H1 (cell line): ENCODE data around the gene PI4K2A. TPM values are rescaled to one million over a fixed set of nuclear protein-coding genes. Genes with fewer than 3 reads are reported as not detected.

Source experiments
- CTCF ChIA-PET: fragments of 300-600 bp; sonication (Branson Sonifier 250); formaldehyde crosslinking; loops from one replicate; lab custom pipeline; 2021; ENCODE audit not compliant: partially characterized antibody; lab: Charles Lee
- POLR2A ChIA-PET: fragments of 300-600 bp; sonication (Branson Sonifier 250); formaldehyde crosslinking; loops from one replicate; lab custom pipeline; 2021; ENCODE audit warnings: inconsistent platforms; ENCODE audit not compliant: partially characterized antibody; lab: Charles Lee
- DNase-seq, 2 experiments: peaks; one replicate each; pipeline versions ENCODE4 v3.0.0 to v3.0.0-alpha.2; 2010 to 2022; ENCODE audit warnings: low spot score in 2 of 2, low read depth in 1 of 2, mixed read lengths in 1 of 2
- FAIRE-seq: peaks from 2 replicates; lab custom pipeline; 2011; peaks lifted over from hg19 to GRCh38; lab: Jason Lieb, UNC
- H2AFZ ChIP-seq: 2 replicates; pipeline ENCODE4 v1.8.1; 2012; ENCODE audit warnings: low read length, inconsistent platforms
- H2AK5ac ChIP-seq: 2 replicates; pipeline ENCODE4 v1.6.1; 2013; ENCODE audit warnings: low read depth, low read length
- H2BK120ac ChIP-seq: replicated peaks from 2 replicates; pipeline ENCODE3; 2013; ENCODE audit warnings: low read depth, low read length, inconsistent platforms
- H2BK12ac ChIP-seq: 2 replicates; pipeline ENCODE4 v1.6.1; 2013; ENCODE audit warnings: low read depth, low read length
- H2BK15ac ChIP-seq: 2 replicates; pipeline ENCODE4 v1.6.1; 2013; ENCODE audit warnings: low read length
- H2BK20ac ChIP-seq: 2 replicates; pipeline ENCODE4 v1.6.1; 2013; ENCODE audit warnings: low read length
- H2BK5ac ChIP-seq: 2 replicates; pipeline ENCODE4 v1.6.1; 2013; ENCODE audit warnings: low read depth, low read length
- H3K14ac ChIP-seq: 2 replicates; pipeline ENCODE4 v1.6.1; 2013; ENCODE audit warnings: inconsistent platforms; ENCODE audit not compliant: insufficient read length
- H3K18ac ChIP-seq: 2 replicates; pipeline ENCODE4 v1.6.1; 2013; ENCODE audit warnings: low read length; ENCODE audit errors: extremely low read depth
- H3K23ac ChIP-seq: 2 replicates; pipeline ENCODE4 v1.6.1; 2013; ENCODE audit warnings: inconsistent platforms; ENCODE audit not compliant: insufficient read length
- H3K23me2 ChIP-seq: 2 replicates; pipeline ENCODE4 v1.6.1; 2013; ENCODE audit warnings: low read depth, low read length
- H3K27ac ChIP-seq: 2 replicates; pipeline ENCODE4 v1.6.1; 2011; ENCODE audit warnings: low read depth, low read length, inconsistent platforms
- H3K27me3 ChIP-seq, 4 experiments: replicated peaks in 1 of 4; 1 replicate in 1 of 4; 2 replicates in 3 of 4; pipeline versions ENCODE4 v1.6.1 to v1.8.1; 2011 to 2013; ENCODE audit warnings: low read length in 3 of 4, mild to moderate bottlenecking in 3 of 4, inconsistent platforms in 2 of 4, mixed read lengths in 2 of 4, moderate library complexity in 1 of 4; ENCODE audit not compliant: control insufficient read depth in 3 of 4, insufficient read depth in 3 of 4; ENCODE audit errors: extremely low read depth in 1 of 4
- H3K36me3 ChIP-seq, 4 experiments: 2 replicates each; pipeline versions ENCODE4 v1.6.1 to v1.8.1; 2011 to 2013; ENCODE audit warnings: mild to moderate bottlenecking in 4 of 4, low read length in 3 of 4, moderate library complexity in 2 of 4, control low read depth in 1 of 4, inconsistent platforms in 1 of 4; ENCODE audit not compliant: insufficient read depth in 4 of 4, control insufficient read depth in 2 of 4
- H3K4ac ChIP-seq: replicated peaks from 2 replicates; pipeline ENCODE3; 2013; ENCODE audit warnings: low read length, low read depth, mixed read lengths, inconsistent platforms; ENCODE audit not compliant: insufficient read length
- H3K4me1 ChIP-seq, 4 experiments: replicated peaks in 1 of 4; 1 replicate in 1 of 4; 2 replicates in 3 of 4; pipeline versions ENCODE4 v1.6.1 to v1.8.1; 2011 to 2013; ENCODE audit warnings: low read length in 3 of 4, inconsistent platforms in 2 of 4, mixed read lengths in 1 of 4; ENCODE audit not compliant: insufficient read depth in 4 of 4, control insufficient read depth in 3 of 4
- H3K4me2 ChIP-seq, 2 experiments: 2 replicates each; pipeline versions ENCODE4 v1.6.1 to v1.8.1; 2011 to 2013; ENCODE audit warnings: low read depth in 2 of 2, low read length in 2 of 2, control low read depth in 1 of 2, inconsistent platforms in 1 of 2, mild to moderate bottlenecking in 1 of 2; ENCODE audit not compliant: insufficient read depth in 1 of 2
- H3K4me3 ChIP-seq, 4 experiments: fragments of 200-600, 300-600 bp in 1 of 4; sonication (generic), shearing (Covaris generic), sonication (Bioruptor Twin) in 1 of 4; 2 replicates each; pipeline versions ENCODE4 v1.5.1 to v1.8.1; 2011 to 2016; ENCODE audit warnings: low read length in 4 of 4, low read depth in 3 of 4, control low read depth in 2 of 4, inconsistent platforms in 2 of 4, mild to moderate bottlenecking in 2 of 4, mixed read lengths in 1 of 4, moderate library complexity in 1 of 4; ENCODE audit not compliant: insufficient read depth in 2 of 4; ENCODE audit errors: extremely low read depth in 1 of 4
- H3K56ac ChIP-seq: replicated peaks from 2 replicates; pipeline ENCODE3; 2013; ENCODE audit warnings: low read depth, mild to moderate bottlenecking, mixed read lengths, low read length, inconsistent platforms; ENCODE audit not compliant: insufficient read length
- H3K79me1 ChIP-seq: 2 replicates; pipeline ENCODE4 v1.6.1; 2013; ENCODE audit warnings: low read depth, low read length, control low read depth
- H3K79me2 ChIP-seq, 2 experiments: 2 replicates each; pipeline versions ENCODE4 v1.6.1 to v1.8.1; 2012 to 2013; ENCODE audit warnings: low read length in 2 of 2, mild to moderate bottlenecking in 2 of 2, inconsistent platforms in 1 of 2; ENCODE audit not compliant: insufficient read depth in 2 of 2, control insufficient read depth in 1 of 2
- H3K9ac ChIP-seq, 4 experiments: replicated peaks in 1 of 4; 1 replicate in 1 of 4; 2 replicates in 3 of 4; pipeline versions ENCODE4 v1.6.1 to v1.8.1; 2011 to 2013; ENCODE audit warnings: low read depth in 3 of 4, low read length in 3 of 4, control low read depth in 2 of 4, mild to moderate bottlenecking in 2 of 4, moderate library complexity in 2 of 4, inconsistent platforms in 1 of 4; ENCODE audit errors: extremely low read depth in 1 of 4
- H3K9me3 ChIP-seq, 2 experiments: 2 replicates each; pipeline versions ENCODE4 v1.6.1 to v1.8.1; 2012 to 2013; ENCODE audit warnings: mild to moderate bottlenecking in 2 of 2, moderate library complexity in 2 of 2, control low read depth in 1 of 2, inconsistent platforms in 1 of 2, low read depth in 1 of 2, low read length in 1 of 2, mixed read lengths in 1 of 2; ENCODE audit not compliant: insufficient read depth in 2 of 2
- H4K20me1 ChIP-seq, 2 experiments: replicated peaks in 1 of 2; 2 replicates each; pipeline versions ENCODE3 to v1.8.1; 2011 to 2013; ENCODE audit warnings: inconsistent platforms in 2 of 2, low read length in 2 of 2, mild to moderate bottlenecking in 1 of 2; ENCODE audit not compliant: insufficient read depth in 2 of 2, control insufficient read depth in 1 of 2
- H4K5ac ChIP-seq: 2 replicates; pipeline ENCODE4 v1.6.1; 2013; ENCODE audit warnings: low read length, low read depth, mixed read lengths, inconsistent platforms; ENCODE audit not compliant: insufficient read length
- H4K8ac ChIP-seq: 2 replicates; pipeline ENCODE4 v1.8.0; 2013; ENCODE audit warnings: mild to moderate bottlenecking, moderate library complexity, low read length, inconsistent platforms; ENCODE audit not compliant: insufficient read depth; ENCODE audit errors: extremely low read depth
- H4K91ac ChIP-seq: replicated peaks from 2 replicates; pipeline ENCODE3; 2013; ENCODE audit warnings: low read length, mixed read lengths, inconsistent platforms; ENCODE audit not compliant: insufficient read length
- HDAC6 ChIP-seq: IDR thresholded peaks from one replicate; pipeline ENCODE4 v1.7.1; 2012; ENCODE audit warnings: low read depth, mild to moderate bottlenecking, inconsistent platforms, low read length, moderate library complexity
- JUN ChIP-seq: IDR thresholded peaks from 2 replicates; pipeline ENCODE4 v1.6.1; 2011; ENCODE audit warnings: low read depth, mild to moderate bottlenecking, improper control_type of control experiment, low read length
- RAD21 ChIP-seq, 2 experiments: IDR thresholded peaks in 1 of 2; conservative IDR thresholded peaks in 1 of 2; 2 replicates each; pipeline ENCODE4 v1.6.1; 2011; ENCODE audit warnings: low read depth in 2 of 2, low read length in 2 of 2, improper control_type of control experiment in 1 of 2, inconsistent platforms in 1 of 2, mild to moderate bottlenecking in 1 of 2, moderate library complexity in 1 of 2
- SIN3A ChIP-seq, 2 experiments: IDR thresholded peaks in 1 of 2; conservative IDR thresholded peaks in 1 of 2; 2 replicates each; pipeline ENCODE4 v1.6.1; 2011 to 2012; ENCODE audit warnings: low read length in 2 of 2, improper control_type of control experiment in 1 of 2, low read depth in 1 of 2, mild to moderate bottlenecking in 1 of 2
- TEAD4 ChIP-seq: IDR thresholded peaks from 2 replicates; pipeline ENCODE4 v1.6.1; 2012; ENCODE audit warnings: low read depth, low read length, inconsistent platforms, mixed read lengths
- YY1 ChIP-seq: IDR thresholded peaks from 2 replicates; pipeline ENCODE4 v1.6.1; 2011; ENCODE audit warnings: low read depth, mild to moderate bottlenecking, low read length
- WGBS, 2 experiments: shearing (Covaris generic) in 1 of 2; methylation state at CpG; one replicate each; pipeline versions ENCODE4 v1.1.6 to v1.1.7; 2013 to 2015; ENCODE audit warnings: low lambda C conversion rate in 2 of 2, mixed read lengths in 2 of 2, inconsistent platforms in 1 of 2, low coverage in 1 of 2, missing lambda C conversion rate in 1 of 2; ENCODE audit not compliant: insufficient replicate concordance in 2 of 2, insufficient coverage in 1 of 2, insufficient read length in 1 of 2; ENCODE audit errors: extremely low coverage in 1 of 2, missing lambda C conversion rate in 1 of 2; 5-methylcytosine and 5-hydroxymethylcytosine counted together
- polyA plus RNA-seq, 7 experiments: library from polyadenylated mRNA; depleted of rRNA in 3 of 7; stranded (reverse) in 5 of 7; unstranded in 2 of 7; fragments of >200 nt in 5 of 7; fragments of 200-250 nt in 2 of 7; gene quantifications; 1 replicate in 5 of 7; 2 replicates in 1 of 7; 4 replicates in 1 of 7; pipeline versions ENCODE4 v1.2.1 to v1.2.3, GENCODE V29; 2011 to 2013; ENCODE audit warnings: missing spikeins in 2 of 7, mixed read lengths in 2 of 7
- total RNA-seq: library from RNA; stranded (reverse); fragmentation: NEBNext Ultra II Directional; extraction: Animal tissue kit (Norgen Biotek cat#: 25700); gene quantifications from 2 replicates; pipeline ENCODE4 v1.2.1, GENCODE V29; 2021
- TF ChIP-seq, protein P1 (sequence below), 3 experiments: IDR thresholded peaks; 1 replicate in 2 of 3; 2 replicates in 1 of 3; pipeline versions ENCODE4 v1.5.1 to v1.6.1; 2011; ENCODE audit warnings: low read length in 3 of 3, mild to moderate bottlenecking in 3 of 3, inconsistent platforms in 2 of 3, low read depth in 1 of 3, moderate library complexity in 1 of 3; ENCODE audit not compliant: insufficient read depth in 1 of 3; ENCODE audit errors: control extremely low read depth in 1 of 3

Gene PI4K2A
- total and polyA plus RNA-seq, 2 of the 8 experiments (the other 6 are each of a cell fraction or from before 2014, with no cell fraction given), result 20.7 to 21.9 TPM

DNA sequence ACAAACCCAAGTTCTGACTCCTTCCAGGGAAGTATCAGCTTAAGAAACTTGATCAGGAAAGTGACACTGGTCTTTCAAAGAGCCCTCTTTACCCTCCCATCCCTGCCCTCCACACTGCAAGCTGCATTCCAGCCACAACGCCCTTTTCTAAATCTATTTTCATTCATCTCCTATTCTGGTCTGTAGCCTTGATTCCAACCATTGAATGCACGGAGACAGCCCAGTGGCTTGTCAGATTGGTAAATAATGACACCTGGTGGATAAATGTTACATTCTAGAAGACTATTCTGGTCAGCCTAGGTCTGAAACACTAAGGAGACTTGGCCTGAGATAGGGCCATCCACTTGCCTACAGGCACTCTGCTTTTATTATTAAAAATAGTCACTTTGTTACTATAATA is 28.1 kb upstream of the PI4K2A start:
- Histone ChIP-seq H2BK15ac (no peak overlapping the region), H2BK12ac (no peak overlapping the region), H2BK5ac (no peak overlapping the region), H4K91ac (no peak overlapping the region), H4K5ac (peak overlapping the region; percentile 19), H3K27ac (no peak overlapping the region), H3K9me3 (no peaks in the 10 kb centered on the region), H3K56ac (no peak overlapping the region), H3K23me2 (no peaks in the 10 kb centered on the region), H4K8ac (no peak overlapping the region), H3K4ac (no peak overlapping the region), H3K14ac (no peak overlapping the region), H2BK120ac (no peak overlapping the region), H2BK20ac (no peak overlapping the region), H3K79me2 (no peaks in the 10 kb centered on the region), H3K4me1 (peaks cover 0 to 5% (median 3%) of the 10 kb centered on the region in 4 experiments; a peak in 5 of 7 replicates), H3K36me3 (peaks cover 0 to 3% (median 2%) of the 10 kb centered on the region in 4 experiments; a peak in 1 of 8 replicates), H3K27me3 (no peaks in the 10 kb centered on the region), H3K79me1 (no peaks in the 10 kb centered on the region), H2AK5ac (no peak overlapping the region), H3K4me3 (no peak overlapping the region), H4K20me1 (peaks cover 0 to 2% of the 10 kb centered on the region in 2 experiments), H3K23ac (no peak overlapping the region), H3K4me2 (no peak overlapping the region), H3K9ac (no peak overlapping the region), H3K18ac (no peak overlapping the region)
- CTCF ChIA-PET, result interaction anchor here (0.6 to 12.2 kb wide), 39 partner anchors 10 to 213 kb away, joined by 3 to 152 read pairs (median 5); partner anchors contain the start of genes ANKRD2, HOGA1 and MORN4
- FAIRE-seq (peak; percentile 65), DNase-seq (peak in 1 of 2 experiments; percentile 27)
- WGBS, 2 experiments, result 44% methylated on average over 2 of the region's 2 CpGs; no CpG with 5 or more reads in 1 of the 2 experiments
- TF ChIP-seq YY1 (0 out of 2 replicates have a peak, but pooled peaks have one; percentile 9), JUN (no peak), TEAD4 (peak; percentile 82), HDAC6 (no peak), SIN3A (conservative IDR thresholded peaks at IDR 0.05 in 1 of 2, IDR thresholded peaks at IDR 0.05 in 1 of 2; ENCODE audit: low read depth in 1 of 2, low read length in 2 of 2) (0 out of 4 replicates have a peak, but pooled peaks of 1 of the 2 experiments have one; percentile 23), RAD21 (IDR thresholded peaks at IDR 0.05 in 1 of 2, conservative IDR thresholded peaks at IDR 0.05 in 1 of 2; ENCODE audit: low read depth in 2 of 2, low read length in 2 of 2) (peak; percentile 83 to 87)
- TF ChIP-seq, protein P1, sequence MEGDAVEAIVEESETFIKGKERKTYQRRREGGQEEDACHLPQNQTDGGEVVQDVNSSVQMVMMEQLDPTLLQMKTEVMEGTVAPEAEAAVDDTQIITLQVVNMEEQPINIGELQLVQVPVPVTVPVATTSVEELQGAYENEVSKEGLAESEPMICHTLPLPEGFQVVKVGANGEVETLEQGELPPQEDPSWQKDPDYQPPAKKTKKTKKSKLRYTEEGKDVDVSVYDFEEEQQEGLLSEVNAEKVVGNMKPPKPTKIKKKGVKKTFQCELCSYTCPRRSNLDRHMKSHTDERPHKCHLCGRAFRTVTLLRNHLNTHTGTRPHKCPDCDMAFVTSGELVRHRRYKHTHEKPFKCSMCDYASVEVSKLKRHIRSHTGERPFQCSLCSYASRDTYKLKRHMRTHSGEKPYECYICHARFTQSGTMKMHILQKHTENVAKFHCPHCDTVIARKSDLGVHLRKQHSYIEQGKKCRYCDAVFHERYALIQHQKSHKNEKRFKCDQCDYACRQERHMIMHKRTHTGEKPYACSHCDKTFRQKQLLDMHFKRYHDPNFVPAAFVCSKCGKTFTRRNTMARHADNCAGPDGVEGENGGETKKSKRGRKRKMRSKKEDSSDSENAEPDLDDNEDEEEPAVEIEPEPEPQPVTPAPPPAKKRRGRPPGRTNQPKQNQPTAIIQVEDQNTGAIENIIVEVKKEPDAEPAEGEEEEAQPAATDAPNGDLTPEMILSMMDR (IDR thresholded peaks at IDR 0.05; ENCODE audit: control extremely low read depth in 1 of 3, insufficient read depth in 1 of 3, low read depth in 1 of 3, low read length in 3 of 3), result peak in 2 of 3 experiments; percentile 49 to 73; a peak in 3 of 4 replicates
- TF ChIP-seq, all 59 proteins: peak for 5
- POLR2A ChIA-PET, result interaction anchor here (1.2 to 1.3 kb wide), 2 partner anchors 35 to 148 kb away, joined by 3 to 4 read pairs; no protein-coding TSS in a partner anchor
- no peak overlapping the region for H2AFZ ChIP-seq
